ENCODE data around the gene NCAM2.

DNA sequence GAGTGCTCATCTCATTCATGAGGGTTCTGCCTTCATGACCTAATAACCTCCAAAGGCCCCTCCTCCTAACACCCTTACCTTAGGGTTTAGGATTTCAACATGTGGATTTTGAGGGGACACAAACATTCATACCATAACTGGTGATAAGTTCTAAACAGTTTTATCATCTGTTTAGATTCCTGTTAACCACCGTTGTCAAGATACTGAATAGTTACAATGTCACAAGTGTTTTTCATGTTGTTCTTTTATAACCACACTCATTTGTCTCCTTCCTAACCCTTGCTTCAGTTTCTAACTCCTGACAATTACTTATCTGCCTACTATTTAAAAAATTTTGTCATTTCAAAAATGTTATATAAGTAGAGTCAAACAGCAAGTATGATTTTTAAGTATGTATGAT lies 86.0 kb downstream of the NCAM2 start:
- TF ChIP-seq, protein P1, sequence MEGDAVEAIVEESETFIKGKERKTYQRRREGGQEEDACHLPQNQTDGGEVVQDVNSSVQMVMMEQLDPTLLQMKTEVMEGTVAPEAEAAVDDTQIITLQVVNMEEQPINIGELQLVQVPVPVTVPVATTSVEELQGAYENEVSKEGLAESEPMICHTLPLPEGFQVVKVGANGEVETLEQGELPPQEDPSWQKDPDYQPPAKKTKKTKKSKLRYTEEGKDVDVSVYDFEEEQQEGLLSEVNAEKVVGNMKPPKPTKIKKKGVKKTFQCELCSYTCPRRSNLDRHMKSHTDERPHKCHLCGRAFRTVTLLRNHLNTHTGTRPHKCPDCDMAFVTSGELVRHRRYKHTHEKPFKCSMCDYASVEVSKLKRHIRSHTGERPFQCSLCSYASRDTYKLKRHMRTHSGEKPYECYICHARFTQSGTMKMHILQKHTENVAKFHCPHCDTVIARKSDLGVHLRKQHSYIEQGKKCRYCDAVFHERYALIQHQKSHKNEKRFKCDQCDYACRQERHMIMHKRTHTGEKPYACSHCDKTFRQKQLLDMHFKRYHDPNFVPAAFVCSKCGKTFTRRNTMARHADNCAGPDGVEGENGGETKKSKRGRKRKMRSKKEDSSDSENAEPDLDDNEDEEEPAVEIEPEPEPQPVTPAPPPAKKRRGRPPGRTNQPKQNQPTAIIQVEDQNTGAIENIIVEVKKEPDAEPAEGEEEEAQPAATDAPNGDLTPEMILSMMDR (IDR thresholded peaks at IDR 0.05; ENCODE audit: low read length) = no peak
- TF ChIP-seq EZH2 (IDR thresholded peaks at IDR 0.05; ENCODE audit: borderline replicate concordance, low read length) = no peak

Data from OCI-LY1 (cell line).